Skeletal muscle tissue (tissue), 4 donors: ENCODE results near the gene SGMS1. TPM values are rescaled to one million over a fixed set of nuclear protein-coding genes. Genes with fewer than 3 reads are reported as not detected.

Experiments
- H3K27ac ChIP-seq: one replicate; pipeline ENCODE4 v1.7.0; 2013; ENCODE audit warnings: mild to moderate bottlenecking, low read depth, low read length, inconsistent platforms
- H3K27me3 ChIP-seq, 3 donors: one replicate each; pipeline ENCODE4 v1.7.0; 2013; ENCODE audit warnings: low read length in 3 of 3; ENCODE audit not compliant: control insufficient read depth in 3 of 3, insufficient read depth in 3 of 3
- H3K36me3 ChIP-seq, 3 donors: one replicate each; pipeline ENCODE4 v1.7.0; 2013; ENCODE audit warnings: low read length in 3 of 3; ENCODE audit not compliant: control insufficient read depth in 3 of 3, insufficient read depth in 3 of 3
- H3K4me1 ChIP-seq, 3 donors: one replicate each; pipeline ENCODE4 v1.7.0; 2013; ENCODE audit warnings: low read length in 3 of 3, mild to moderate bottlenecking in 3 of 3; ENCODE audit not compliant: control insufficient read depth in 3 of 3, insufficient read depth in 3 of 3
- H3K4me3 ChIP-seq, 3 donors: one replicate each; pipeline ENCODE4 v1.7.0; 2013; ENCODE audit warnings: low read length in 3 of 3
- H3K9ac ChIP-seq, 3 donors: one replicate each; pipeline ENCODE4 v1.7.0; 2013; ENCODE audit warnings: low read length in 3 of 3, mild to moderate bottlenecking in 3 of 3, moderate library complexity in 2 of 3, low read depth in 1 of 3
- H3K9me3 ChIP-seq, 3 donors: one replicate each; pipeline ENCODE4 v1.7.0; 2013; ENCODE audit warnings: low read length in 3 of 3; ENCODE audit not compliant: control insufficient read depth in 3 of 3
- total RNA-seq: library from RNA; depleted of rRNA; stranded (reverse); fragments of >200 nt; gene quantifications from one replicate; pipeline ENCODE4 v1.2.3, GENCODE V29; 2014
- donor health status: Osteomylitis.

Gene SGMS1
- total RNA-seq, 1 donor from 2014 or later = 62.6 TPM

GRCh38 chr10:50515420-50515819 is 108.3 kb downstream of the SGMS1 start:
- H3K36me3 ChIP-seq = peaks cover 0 to 4% (median 0%) of the 10 kb centered on the region in 3 donors
- no peak overlapping the region for H3K9ac ChIP-seq
- no peaks in the 10 kb centered on the region for H3K27me3 ChIP-seq
- no peak overlapping the region for H3K4me3 ChIP-seq
- H3K9me3 ChIP-seq = no peaks in the 10 kb centered on the region
- H3K4me1 ChIP-seq = peaks cover 0 to 16% (median 6%) of the 10 kb centered on the region in 3 donors
- no peak overlapping the region for H3K27ac ChIP-seq

- H3K4me3 ChIP-seq = no peak overlapping the region
- H3K27ac ChIP-seq = no peak overlapping the region
- H3K9ac ChIP-seq = no peak overlapping the region
- no peaks in the 10 kb centered on the region for H3K27me3 ChIP-seq
- H3K36me3 ChIP-seq = peaks cover 0 to 4% (median 0%) of the 10 kb centered on the region in 3 donors
- peaks cover 0 to 16% (median 6%) of the 10 kb centered on the region in 3 donors for H3K4me1 ChIP-seq
- no peaks in the 10 kb centered on the region for H3K9me3 ChIP-seq
Observed at GRCh38 chr10:50514995-50515394, 108.8 kb downstream of the SGMS1 start.

GRCh38 chr10:50513956-50514355 is 109.8 kb downstream of the SGMS1 start:
- no peak overlapping the region for H3K27ac ChIP-seq
- peaks cover 0 to 16% (median 6%) of the 10 kb centered on the region in 3 donors for H3K4me1 ChIP-seq
- H3K36me3 ChIP-seq = no peaks in the 10 kb centered on the region

GRCh38 chr10:50512743-50513416 is 110.9 kb downstream of the SGMS1 start:
- H3K9ac ChIP-seq = no peak overlapping the region
- H3K27ac ChIP-seq = no peak overlapping the region
- no peak overlapping the region for H3K4me3 ChIP-seq
- H3K4me1 ChIP-seq = peaks cover 0 to 16% (median 10%) of the 10 kb centered on the region in 3 donors
- H3K9me3 ChIP-seq = no peaks in the 10 kb centered on the region
- no peaks in the 10 kb centered on the region for H3K36me3 ChIP-seq
- H3K27me3 ChIP-seq = no peaks in the 10 kb centered on the region

More at GRCh38 chr10:50513956-50514355, 109.8 kb downstream of the SGMS1 start:
- no peak overlapping the region for H3K9ac ChIP-seq
- H3K4me3 ChIP-seq = no peak overlapping the region
- no peaks in the 10 kb centered on the region for H3K9me3 ChIP-seq
- H3K27me3 ChIP-seq = no peaks in the 10 kb centered on the region

- Histone ChIP-seq H3K4me1 (peaks cover 0 to 16% (median 10%) of the 10 kb centered on the region in 3 donors), H3K27me3 (no peaks in the 10 kb centered on the region), H3K9ac (no peak overlapping the region), H3K27ac (no peak overlapping the region), H3K4me3 (no peak overlapping the region), H3K9me3 (no peaks in the 10 kb centered on the region), H3K36me3 (no peaks in the 10 kb centered on the region)
Observed at GRCh38 chr10:50512214-50512595, 111.6 kb downstream of the SGMS1 start.

GRCh38 chr10:50511492-50512213 is 112.1 kb downstream of the SGMS1 start:
- Histone ChIP-seq H3K27me3 (no peaks in the 10 kb centered on the region), H3K27ac (no peak overlapping the region)

GRCh38 chr10:50510517-50511473 is 113.0 kb downstream of the SGMS1 start:
- Histone ChIP-seq H3K36me3 (no peaks in the 10 kb centered on the region), H3K4me1 (peaks cover 0 to 16% (median 10%) of the 10 kb centered on the region in 3 donors), H3K9ac (no peak overlapping the region), H3K4me3 (no peak overlapping the region), H3K27ac (no peak overlapping the region), H3K27me3 (no peaks in the 10 kb centered on the region), H3K9me3 (no peaks in the 10 kb centered on the region)

More at GRCh38 chr10:50511492-50512213, 112.1 kb downstream of the SGMS1 start:
- Histone ChIP-seq H3K9me3 (no peaks in the 10 kb centered on the region), H3K36me3 (no peaks in the 10 kb centered on the region), H3K9ac (no peak overlapping the region), H3K4me3 (no peak overlapping the region), H3K4me1 (peaks cover 0 to 16% (median 10%) of the 10 kb centered on the region in 3 donors)

- no peak overlapping the region for H3K4me3 ChIP-seq
- peaks cover 0 to 16% (median 10%) of the 10 kb centered on the region in 3 donors for H3K4me1 ChIP-seq
- H3K9ac ChIP-seq = no peak overlapping the region
- H3K27me3 ChIP-seq = no peaks in the 10 kb centered on the region
- H3K36me3 ChIP-seq = no peaks in the 10 kb centered on the region
- H3K9me3 ChIP-seq = no peaks in the 10 kb centered on the region
- no peak overlapping the region for H3K27ac ChIP-seq
Observed at GRCh38 chr10:50508315-50509051, 115.3 kb downstream of the SGMS1 start.

GRCh38 chr10:50506861-50507573 is 116.7 kb downstream of the SGMS1 start:
- H3K9me3 ChIP-seq = no peaks in the 10 kb centered on the region
- no peak overlapping the region for H3K4me3 ChIP-seq
- no peak overlapping the region for H3K27ac ChIP-seq
- no peaks in the 10 kb centered on the region for H3K27me3 ChIP-seq
- H3K9ac ChIP-seq = no peak overlapping the region
- H3K4me1 ChIP-seq = peaks cover 2 to 8% (median 3%) of the 10 kb centered on the region in 3 donors
- H3K36me3 ChIP-seq = no peaks in the 10 kb centered on the region
